Colon (tissue), 2 donors: ENCODE data around the gene HIVEP3.

ENCODE experiments used
- FAIRE-seq: peaks from 2 replicates; lab custom pipeline; 2012; peaks lifted over from hg19 to GRCh38; lab: Jason Lieb, UNC
- donor health status: control.
- donor health status: control.

HIVEP3 gene

GRCh38 chr1:41495210-41495948 lies 423.3 kb downstream of the HIVEP3 start:
- no peak for FAIRE-seq

- no peak for FAIRE-seq
Measured at GRCh38 chr1:41494351-41495209, 424.1 kb downstream of the HIVEP3 start.

GRCh38 chr1:41493626-41494350 lies 424.9 kb downstream of the HIVEP3 start:
- no peak for FAIRE-seq

- no peak for FAIRE-seq
Measured at GRCh38 chr1:41493117-41493536, 425.6 kb downstream of the HIVEP3 start.

- FAIRE-seq = no peak
Measured at GRCh38 chr1:41492341-41492848, 426.3 kb downstream of the HIVEP3 start.

GRCh38 chr1:41490911-41491310 lies 427.8 kb downstream of the HIVEP3 start:
- FAIRE-seq = no peak

GRCh38 chr1:41489561-41489960 lies 429.2 kb downstream of the HIVEP3 start:
- no peak for FAIRE-seq

- no peak for FAIRE-seq
Measured at GRCh38 chr1:41488040-41488951, 430.4 kb downstream of the HIVEP3 start.

GRCh38 chr1:41487126-41488039 lies 431.3 kb downstream of the HIVEP3 start:
- no peak for FAIRE-seq

GRCh38 chr1:41486371-41487125 lies 432.2 kb downstream of the HIVEP3 start:
- FAIRE-seq = no peak

- FAIRE-seq = no peak
Measured at GRCh38 chr1:41486053-41486370, 432.7 kb downstream of the HIVEP3 start.

GRCh38 chr1:41485605-41486004 lies 433.1 kb downstream of the HIVEP3 start:
- no peak for FAIRE-seq

- no peak for FAIRE-seq
Measured at GRCh38 chr1:41484402-41485241, 434.1 kb downstream of the HIVEP3 start, which contains the start of gene EDN2. TSS of gene EDN2 (minus strand) at chr1:41484683. CDS start at chr1:41484601, 82 bp downstream.

- FAIRE-seq = no peak
Measured at GRCh38 chr1:41483960-41484401, 434.7 kb downstream of the HIVEP3 start.

GRCh38 chr1:41483001-41483850 lies 435.5 kb downstream of the HIVEP3 start:
- FAIRE-seq = no peak

GRCh38 chr1:41482001-41482765 lies 436.5 kb downstream of the HIVEP3 start:
- FAIRE-seq = no peak
